RWPE1 (cell line): ENCODE data around the gene HINT2.
A peak's percentile ranks its signal among the peaks of the same experiment; 100 is the strongest.

Source experiments
- CTCF ChIA-PET: fragments of 350-600 bp; sonication (Branson Sonifier 250); formaldehyde crosslinking; extraction: SDS; loops from one replicate; lab custom pipeline; 2021; lab: Yijun Ruan, JAX
- POLR2A ChIA-PET: fragments of 400-600 bp; formaldehyde crosslinking; extraction: SDS; loops from one replicate; lab custom pipeline; 2020; ENCODE audit warnings: antibody characterized with exemption; ENCODE audit not compliant: low non-redundant PET; lab: Yijun Ruan, JAX
- DNase-seq: peaks from one replicate; pipeline ENCODE4 v3.0.0; 2012; ENCODE audit warnings: low spot score
- H3K27ac ChIP-seq: fragments of 450-650 bp; 2 replicates; pipeline ENCODE4 v1.5.1; 2017
- TF ChIP-seq, protein P1 (sequence below): fragments of 450-650 bp; conservative IDR thresholded peaks from 2 replicates; pipeline ENCODE4 v1.5.1; 2017; ENCODE audit warnings: low read depth, mild to moderate bottlenecking

The HINT2 gene

GRCh38 chr9:35778496-35778895 is 36.3 kb downstream of the HINT2 start:
- no peak for DNase-seq
- ChIA-PET CTCF (interaction anchor here (0.8 to 1.1 kb wide), 2 partner anchors 10 to 12 kb away, joined by 3 read pairs; no protein-coding TSS in a partner anchor), POLR2A (no interaction called here)

DNA sequence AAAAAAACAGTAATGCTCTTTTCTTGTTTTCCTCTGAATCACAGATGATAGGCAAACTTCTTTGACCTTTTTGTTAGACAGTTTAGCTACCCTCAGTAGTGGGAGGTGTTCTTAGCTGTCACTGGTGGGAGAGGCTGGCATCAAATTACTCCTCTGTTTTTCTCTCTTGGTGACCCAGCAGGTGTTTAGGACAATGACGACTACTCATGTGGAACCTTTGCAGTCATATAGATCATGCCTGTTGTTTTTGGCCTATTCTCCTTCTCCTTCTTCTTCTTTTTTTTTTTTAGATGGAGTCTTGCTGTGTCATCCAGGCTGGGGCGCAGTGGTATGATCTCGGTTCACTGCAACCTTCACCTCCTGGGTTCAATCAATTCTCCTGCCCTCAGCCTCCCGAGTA is 38.8 kb downstream of the HINT2 start:
- no peak overlapping the region for H3K27ac ChIP-seq
- POLR2A ChIA-PET, result no interaction called here
- DNase-seq, result no peak
- TF ChIP-seq, protein P1, sequence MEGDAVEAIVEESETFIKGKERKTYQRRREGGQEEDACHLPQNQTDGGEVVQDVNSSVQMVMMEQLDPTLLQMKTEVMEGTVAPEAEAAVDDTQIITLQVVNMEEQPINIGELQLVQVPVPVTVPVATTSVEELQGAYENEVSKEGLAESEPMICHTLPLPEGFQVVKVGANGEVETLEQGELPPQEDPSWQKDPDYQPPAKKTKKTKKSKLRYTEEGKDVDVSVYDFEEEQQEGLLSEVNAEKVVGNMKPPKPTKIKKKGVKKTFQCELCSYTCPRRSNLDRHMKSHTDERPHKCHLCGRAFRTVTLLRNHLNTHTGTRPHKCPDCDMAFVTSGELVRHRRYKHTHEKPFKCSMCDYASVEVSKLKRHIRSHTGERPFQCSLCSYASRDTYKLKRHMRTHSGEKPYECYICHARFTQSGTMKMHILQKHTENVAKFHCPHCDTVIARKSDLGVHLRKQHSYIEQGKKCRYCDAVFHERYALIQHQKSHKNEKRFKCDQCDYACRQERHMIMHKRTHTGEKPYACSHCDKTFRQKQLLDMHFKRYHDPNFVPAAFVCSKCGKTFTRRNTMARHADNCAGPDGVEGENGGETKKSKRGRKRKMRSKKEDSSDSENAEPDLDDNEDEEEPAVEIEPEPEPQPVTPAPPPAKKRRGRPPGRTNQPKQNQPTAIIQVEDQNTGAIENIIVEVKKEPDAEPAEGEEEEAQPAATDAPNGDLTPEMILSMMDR, result no peak
- CTCF ChIA-PET, result interaction anchor here (0.6 kb wide), 1 partner anchor 400 kb away, joined by 3 read pairs; no protein-coding TSS in a partner anchor

More at GRCh38 chr9:35778496-35778895, 36.3 kb downstream of the HINT2 start:
- TF ChIP-seq, protein P1, result no peak
- no peak overlapping the region for H3K27ac ChIP-seq

- no peak overlapping the region for H3K27ac ChIP-seq
- TF ChIP-seq, protein P1, result no peak
- CTCF ChIA-PET, result interaction anchor here (0.6 to 1.0 kb wide), 4 partner anchors 13 to 70 kb away, joined by 3 read pairs; no protein-coding TSS in a partner anchor
- no peak for DNase-seq
- POLR2A ChIA-PET, result no interaction called here
Measured at GRCh38 chr9:35774907-35775635, 39.8 kb downstream of the HINT2 start.

- H3K27ac ChIP-seq, result no peak overlapping the region; the same call in 1 of the 2 replicates
- peak; percentile 76 for DNase-seq
- ChIA-PET CTCF (interaction anchor here (0.6 to 1.5 kb wide), 3 partner anchors 18 to 296 kb away, joined by 4 to 5 read pairs (median 4); no protein-coding TSS in a partner anchor), POLR2A (interaction anchor here (0.5 kb wide), 1 partner anchor 11 kb away, joined by 3 read pairs; no protein-coding TSS in a partner anchor)
- TF ChIP-seq, protein P1, result no peak
Measured at GRCh38 chr9:35771943-35772342, 42.9 kb downstream of the HINT2 start.

DNA sequence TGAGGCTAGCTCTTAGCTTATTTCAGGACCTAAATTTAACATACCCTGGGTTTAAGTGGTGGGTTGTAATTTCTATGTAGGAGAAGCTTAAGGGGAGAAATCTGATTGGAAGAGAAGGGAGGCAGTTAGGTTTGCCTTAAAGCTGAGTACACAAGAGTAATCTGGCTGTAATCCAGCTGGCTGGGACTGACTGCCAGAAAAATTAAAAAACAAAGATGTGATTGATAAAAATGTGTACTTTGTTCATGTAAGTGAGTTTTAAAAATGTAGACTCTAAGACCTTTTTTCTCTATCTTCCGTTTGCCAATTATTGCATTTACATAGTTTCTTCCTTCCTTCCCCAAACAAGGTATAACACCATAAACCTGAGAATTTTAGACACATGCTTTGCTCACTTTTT is 43.3 kb downstream of the HINT2 start:
- CTCF ChIA-PET, result interaction anchor here (0.6 kb wide), 1 partner anchor 419 kb away, joined by 5 read pairs; no protein-coding TSS in a partner anchor
- TF ChIP-seq, protein P1, result no peak
- POLR2A ChIA-PET, result interaction anchor here (0.5 kb wide), 1 partner anchor 11 kb away, joined by 3 read pairs; no protein-coding TSS in a partner anchor
- DNase-seq, result no peak
- no peak overlapping the region for H3K27ac ChIP-seq

- TF ChIP-seq, protein P1, result no peak
- ChIA-PET CTCF (interaction anchor here (0.6 to 0.8 kb wide), 2 partner anchors 15 to 419 kb away, joined by 3 to 5 read pairs; no protein-coding TSS in a partner anchor), POLR2A (no interaction called here)
- H3K27ac ChIP-seq, result no peak overlapping the region
- no peak for DNase-seq
Measured at GRCh38 chr9:35771075-35771433, 43.8 kb downstream of the HINT2 start.
